NCI-H748 treated with DMSO at 0.1 percent for 48 hours (cell line): ENCODE results near the gene SPDYC.

ENCODE experiments used
- DNase-seq: peaks from one replicate; lab custom pipeline; 2025; lab: John Stamatoyannopoulos, UW

SPDYC gene, protein sequence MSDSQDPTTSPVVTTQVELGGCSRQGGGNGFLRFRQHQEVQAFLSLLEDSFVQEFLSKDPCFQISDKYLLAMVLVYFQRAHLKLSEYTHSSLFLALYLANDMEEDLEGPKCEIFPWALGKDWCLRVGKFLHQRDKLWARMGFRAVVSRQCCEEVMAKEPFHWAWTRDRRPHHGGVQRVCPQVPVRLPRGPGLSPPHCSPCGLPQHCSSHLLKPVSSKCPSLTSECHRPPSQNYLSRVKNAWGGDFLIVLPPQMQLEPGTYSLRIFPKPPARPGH

DNA sequence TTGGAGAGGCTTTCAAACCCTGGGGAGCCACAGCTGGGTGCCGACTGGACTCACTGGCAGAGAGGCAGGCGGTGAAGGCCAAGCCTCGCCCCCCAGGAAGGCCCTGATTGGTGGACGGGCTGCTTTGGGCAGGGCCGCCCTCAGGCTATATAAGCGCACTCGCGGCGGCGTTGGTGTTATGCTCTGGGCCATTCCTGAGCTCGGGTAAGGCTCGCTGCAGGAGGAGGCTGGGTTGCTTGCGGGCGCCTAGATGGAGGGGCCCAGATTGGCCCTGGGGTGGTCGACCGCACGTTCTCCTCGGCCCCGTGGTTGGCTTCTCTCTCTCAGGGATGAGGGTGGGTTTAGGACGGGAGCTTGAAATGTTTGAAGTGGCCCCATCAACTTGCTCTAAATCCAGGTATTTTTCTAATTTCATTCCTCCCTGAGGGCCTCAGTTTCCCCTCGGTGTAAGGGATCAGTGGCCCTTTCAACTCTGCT lies at the start of gene SPDYC:
Gene SPDYC, plus strand, starts transcription at position 176 of the 477 bp plus-strand sequence. CDS start 1,125 bp downstream, outside the sequence.
- no peak for DNase-seq

DNA sequence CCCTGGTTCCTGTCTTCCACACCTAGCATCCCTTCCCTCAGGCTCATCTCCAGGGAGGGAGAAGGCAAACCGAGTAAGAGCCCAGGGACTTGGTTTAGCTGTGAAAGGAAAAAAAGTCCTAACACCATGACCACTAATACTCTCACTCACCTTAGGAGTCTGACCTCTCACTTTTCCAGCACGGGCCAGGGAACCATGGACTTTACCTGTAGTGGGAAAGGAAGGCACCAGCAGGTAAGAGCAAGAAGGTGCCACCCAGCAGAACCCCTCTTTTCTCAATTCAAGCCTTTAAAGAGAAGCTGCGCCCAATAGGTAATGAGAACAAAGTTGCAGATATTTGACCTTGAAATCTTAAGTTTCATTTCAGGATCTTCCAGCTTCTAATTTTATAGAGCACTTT lies 49.2 kb upstream of the SPDYC start:
- DNase-seq, result no peak

DNA sequence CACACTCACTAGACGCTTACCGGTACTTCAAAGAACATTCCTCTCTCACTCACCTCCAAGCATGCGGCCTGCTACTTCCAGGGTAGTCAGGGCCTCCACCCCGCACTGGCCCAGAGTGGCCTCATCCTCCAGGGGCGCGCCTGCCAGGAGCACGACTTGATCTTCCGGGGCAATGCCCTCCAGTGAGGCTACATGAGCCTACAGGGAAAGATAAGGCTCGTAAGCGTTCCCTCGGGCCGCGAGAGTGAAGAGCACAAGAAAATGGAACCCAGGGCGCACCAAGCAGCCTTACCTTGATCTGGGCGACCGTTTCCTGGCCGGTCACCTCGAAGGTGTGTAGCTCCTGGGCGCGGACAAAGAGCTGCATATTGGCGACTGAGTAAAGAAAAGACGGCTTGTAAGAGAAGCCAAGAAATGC lies 48.6 kb upstream of the SPDYC start:
- no peak for DNase-seq

DNA sequence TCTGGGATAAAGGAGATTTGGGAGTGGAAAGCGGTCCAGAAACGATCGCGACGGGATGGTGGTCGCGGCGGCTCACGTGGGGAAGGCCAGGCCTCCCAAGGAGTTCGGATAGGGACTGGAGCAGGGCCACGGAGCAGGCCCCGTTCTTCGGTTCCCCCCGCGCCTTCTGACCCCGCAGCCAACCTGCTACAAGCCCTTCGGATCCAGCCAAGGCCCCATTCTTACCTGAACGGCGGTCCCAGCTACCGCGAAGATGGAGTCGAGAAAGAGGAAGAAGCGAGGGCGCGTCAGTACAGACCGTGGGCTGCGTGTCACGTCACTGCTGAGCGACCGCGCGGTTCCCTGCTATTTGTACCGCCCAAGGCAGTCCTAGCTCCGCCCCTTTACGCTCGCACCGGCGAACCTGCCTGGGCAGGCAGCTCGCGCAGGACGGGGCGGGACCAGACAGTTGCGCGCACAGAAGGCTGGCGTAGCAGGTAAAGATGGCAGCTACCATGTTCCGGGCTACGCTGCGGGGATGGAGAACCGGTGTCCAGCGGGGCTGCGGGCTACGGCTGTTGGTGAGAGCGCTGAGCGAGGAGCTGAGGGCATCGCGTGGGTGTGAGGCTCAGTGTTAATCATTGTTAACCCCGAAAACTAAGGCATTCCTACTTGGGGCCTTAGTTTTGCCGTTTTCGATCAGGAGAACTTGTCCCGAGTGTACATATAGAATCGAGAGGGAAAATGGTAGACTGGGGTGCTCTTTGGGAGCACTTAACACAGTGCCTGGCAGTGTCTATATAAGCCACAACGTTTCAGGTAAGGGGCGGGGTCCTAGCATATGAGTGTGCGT lies 48.0 kb upstream of the SPDYC start, which contains the start of the genes FAU and MRPL49:
Gene FAU, minus strand, starts transcription at position 270 of the 832 bp plus-strand sequence. CDS start 321 bp downstream, outside the sequence.
Gene MRPL49, plus strand, starts transcription at position 457 of the 832 bp plus-strand sequence. Its CDS starts 26 bp downstream, at position 483.
- peak; percentile 96 for DNase-seq

DNA sequence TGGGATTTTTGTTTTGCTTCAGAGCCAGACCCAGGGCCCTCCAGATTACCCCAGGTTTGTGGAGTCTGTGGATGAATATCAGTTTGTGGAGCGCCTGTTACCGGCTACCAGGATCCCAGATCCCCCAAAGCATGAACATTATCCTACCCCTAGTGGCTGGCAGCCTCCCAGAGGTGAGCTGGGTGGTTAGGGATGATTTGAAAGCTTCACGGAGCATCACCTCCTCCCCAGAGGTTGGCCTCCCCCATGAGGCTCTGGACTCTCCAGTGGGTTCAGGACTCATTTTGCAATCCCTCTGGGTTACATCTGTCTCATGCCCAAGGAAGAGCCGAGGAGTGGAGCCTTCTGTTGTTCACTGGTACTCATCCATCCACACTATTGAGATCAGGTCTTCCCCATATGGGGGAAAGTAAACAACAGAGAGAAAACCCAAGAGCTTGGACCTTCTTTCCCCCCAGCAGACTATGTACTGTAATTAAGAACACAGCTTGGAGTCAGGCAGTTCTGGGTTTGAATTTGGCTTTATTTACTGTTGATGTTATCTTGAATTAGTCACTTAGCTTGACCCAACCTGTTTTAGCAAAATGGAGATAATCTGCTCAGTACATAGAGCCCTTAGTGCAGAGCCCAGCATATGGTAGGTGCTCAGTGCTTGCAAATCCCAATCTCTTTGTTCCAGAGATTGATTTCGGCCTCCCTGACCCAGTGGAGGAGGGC lies 45.4 kb upstream of the SPDYC start:
- DNase-seq, result no peak

DNA sequence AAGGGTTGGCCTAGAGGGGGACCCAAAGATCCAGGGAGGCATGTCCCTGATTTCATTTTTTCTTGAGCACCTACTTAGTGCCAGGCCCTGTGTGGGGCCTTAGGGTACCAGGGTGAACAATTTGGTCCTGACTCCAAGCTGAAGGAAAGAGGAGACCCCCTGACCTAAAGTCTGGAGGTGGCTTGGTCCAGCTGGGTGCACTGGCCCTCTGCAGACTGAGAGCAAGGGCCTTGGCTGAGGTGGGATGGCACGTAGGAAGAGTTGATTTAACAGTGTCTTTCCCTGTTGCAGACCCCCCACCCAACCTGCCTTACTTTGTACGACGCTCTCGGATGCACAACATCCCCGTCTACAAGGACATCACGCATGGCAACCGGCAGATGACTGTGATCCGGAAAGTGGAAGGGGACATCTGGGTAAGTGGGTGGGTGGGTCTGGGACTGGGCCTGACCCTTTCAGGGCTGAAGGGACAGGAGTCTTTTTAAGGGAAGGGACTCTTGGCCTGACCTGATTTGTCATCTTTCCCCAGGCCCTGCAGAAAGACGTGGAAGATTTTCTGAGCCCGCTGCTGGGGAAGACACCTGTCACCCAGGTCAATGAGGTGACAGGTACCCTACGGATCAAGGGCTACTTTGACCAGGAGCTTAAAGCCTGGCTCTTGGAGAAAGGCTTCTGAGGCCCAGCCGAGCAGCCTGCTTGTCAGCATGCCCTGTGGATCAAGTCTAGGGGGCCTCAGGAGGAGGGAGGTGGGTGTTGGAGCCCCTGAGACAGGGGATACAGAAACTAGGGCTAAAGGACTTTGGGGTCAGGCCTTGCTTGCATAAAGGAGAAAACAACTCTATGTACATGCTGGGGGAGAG lies 44.6 kb upstream of the SPDYC start:
- DNase-seq, result no peak

DNA sequence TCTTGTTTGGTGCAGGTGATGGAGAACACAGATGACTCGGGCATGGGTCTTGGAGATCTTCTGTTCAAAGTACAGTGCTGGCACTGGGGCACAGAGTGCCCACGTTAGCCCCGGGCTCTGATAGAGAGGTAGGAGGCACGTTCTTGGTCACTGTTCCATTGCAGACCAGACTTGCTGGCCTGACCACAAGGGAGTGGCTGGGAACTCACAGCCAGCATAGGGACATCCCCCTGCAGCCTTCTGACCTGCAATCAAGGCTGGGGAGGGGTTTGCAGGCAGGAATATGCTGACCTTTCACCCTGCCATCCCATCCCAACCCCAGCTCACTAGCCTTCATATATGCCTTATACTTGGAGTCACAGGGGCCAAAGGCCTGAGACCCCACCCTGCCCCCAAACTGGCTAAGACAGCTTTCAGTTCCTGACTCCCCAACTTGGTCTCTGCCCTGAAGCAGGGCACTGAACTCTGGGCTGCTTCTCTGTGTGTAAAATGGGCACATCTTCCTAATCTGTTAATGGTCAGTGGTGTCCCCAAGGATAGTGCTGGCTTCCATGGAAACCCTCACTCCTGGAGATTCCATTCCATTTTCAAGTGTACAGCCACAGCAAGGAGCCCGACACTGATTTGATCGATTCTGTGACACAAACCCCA lies 43.3 kb upstream of the SPDYC start:
- DNase-seq, result no peak

DNA sequence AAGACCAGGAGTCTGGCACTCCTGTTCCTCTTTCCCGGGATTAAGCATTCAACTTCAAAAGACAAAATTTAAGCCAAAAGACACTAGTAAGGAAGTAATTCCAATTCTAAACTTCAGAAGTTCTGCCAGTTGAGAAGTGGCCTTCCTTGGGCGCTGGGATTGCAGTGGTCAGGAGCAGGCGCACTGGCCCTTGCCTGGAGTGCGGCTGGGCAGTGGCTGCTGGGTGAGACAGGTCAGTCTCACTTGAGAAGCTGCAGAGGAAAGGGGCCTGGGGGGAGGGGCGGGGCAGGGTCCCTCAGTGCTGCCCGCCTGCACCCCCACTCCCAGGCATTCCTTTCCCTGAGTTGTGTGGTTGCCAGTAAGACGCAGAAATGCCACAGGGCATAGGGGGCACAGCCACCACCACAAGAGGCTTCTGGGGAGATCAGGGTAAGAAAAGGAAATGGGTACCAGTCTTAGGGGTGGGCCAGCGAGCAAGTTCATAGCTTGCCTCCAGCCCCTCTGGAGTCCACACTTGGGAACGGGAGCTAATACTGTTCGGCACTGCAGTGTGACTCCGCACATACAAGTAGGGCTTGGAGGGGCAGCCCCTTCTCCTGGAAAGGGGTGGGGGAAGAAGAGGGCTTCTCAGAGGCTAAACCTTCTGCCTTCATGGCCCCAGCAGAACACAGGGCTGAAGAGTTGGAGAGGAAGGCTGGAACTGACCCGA lies 42.4 kb upstream of the SPDYC start:
- DNase-seq, result no peak

DNA sequence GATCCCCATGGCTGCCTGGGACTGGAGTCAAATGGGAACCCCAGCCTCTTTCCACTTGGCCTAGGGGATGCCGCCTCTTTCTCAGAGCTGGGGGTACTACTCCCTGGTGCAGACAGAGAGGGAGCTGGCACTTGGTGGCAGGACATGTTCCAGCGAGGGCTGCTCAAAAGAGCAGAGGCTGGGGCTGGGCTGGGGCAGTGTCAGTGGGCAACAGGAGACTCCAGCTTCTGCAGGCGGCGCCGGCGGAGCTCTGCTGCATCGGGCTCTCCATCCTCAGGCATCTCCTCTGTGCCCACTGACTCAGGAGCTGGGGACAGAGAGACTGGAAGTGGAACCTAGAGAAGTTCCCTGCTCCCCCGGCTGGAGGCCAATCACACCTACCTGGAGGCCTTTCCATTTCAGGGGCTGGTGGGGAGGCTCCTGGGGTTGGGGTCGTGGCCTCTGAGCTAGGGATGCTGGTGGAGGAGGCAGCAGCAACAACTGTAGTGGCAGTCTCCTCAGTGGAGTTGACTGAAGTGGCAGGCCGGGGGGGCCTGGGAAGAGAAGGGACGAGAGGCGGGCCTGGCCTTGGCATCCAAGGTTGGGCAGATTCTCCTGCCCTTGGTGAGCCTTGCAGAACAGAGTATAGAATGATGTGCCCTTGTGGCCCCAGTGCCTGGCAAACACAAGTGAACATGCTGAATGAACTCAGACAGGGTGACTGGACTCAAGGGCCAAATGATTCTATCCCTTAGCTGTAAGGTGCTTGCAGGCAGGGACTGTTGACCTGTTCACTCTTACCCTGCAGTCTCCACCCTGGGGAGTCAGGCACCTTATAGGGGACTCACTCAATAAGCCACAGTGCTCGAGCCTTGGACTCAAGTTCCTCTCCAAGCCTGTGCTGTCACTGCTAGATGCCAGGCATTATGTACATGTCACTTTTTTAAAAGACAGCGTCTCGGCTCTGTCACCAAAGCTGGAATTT lies 41.6 kb upstream of the SPDYC start:
- no peak for DNase-seq

DNA sequence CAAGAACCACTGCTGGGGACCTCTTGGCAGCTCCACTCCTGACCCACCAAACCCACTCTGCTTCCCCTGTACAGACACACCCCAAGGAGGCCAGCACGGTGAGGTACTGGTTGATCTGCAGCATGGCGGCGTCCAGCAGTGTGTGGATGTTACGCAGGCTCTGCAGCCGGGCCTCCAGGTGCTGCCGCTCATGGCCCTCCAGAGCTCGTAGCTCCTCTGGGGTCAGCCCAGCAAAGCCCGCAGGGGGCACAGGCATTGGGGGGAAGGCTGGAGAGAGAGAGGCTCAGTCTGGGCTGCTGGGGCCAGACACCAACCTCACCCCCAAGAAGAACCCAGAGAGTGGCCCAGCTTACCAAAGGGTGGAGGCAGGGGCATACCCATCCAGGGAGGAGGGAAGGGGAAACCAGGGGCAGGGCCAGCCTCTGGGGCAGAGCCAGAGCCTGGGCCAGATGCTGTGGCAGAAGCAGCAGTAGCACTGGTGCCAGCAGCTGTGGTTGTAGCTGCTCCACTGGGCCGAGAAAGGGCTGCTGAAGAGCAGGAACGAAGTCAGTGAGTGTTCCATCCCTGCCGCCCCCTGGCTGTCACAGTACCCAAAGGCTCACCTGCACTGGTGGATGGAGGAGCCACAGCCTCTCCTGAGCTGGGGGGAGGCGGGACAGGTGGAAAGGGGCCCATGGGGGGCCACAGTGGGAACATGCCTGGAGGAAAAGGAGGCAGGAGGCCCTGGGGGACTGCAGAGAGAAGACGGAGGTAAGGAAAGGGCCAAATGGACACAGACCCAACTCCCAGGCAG lies 40.2 kb upstream of the SPDYC start:
- DNase-seq, result no peak

DNA sequence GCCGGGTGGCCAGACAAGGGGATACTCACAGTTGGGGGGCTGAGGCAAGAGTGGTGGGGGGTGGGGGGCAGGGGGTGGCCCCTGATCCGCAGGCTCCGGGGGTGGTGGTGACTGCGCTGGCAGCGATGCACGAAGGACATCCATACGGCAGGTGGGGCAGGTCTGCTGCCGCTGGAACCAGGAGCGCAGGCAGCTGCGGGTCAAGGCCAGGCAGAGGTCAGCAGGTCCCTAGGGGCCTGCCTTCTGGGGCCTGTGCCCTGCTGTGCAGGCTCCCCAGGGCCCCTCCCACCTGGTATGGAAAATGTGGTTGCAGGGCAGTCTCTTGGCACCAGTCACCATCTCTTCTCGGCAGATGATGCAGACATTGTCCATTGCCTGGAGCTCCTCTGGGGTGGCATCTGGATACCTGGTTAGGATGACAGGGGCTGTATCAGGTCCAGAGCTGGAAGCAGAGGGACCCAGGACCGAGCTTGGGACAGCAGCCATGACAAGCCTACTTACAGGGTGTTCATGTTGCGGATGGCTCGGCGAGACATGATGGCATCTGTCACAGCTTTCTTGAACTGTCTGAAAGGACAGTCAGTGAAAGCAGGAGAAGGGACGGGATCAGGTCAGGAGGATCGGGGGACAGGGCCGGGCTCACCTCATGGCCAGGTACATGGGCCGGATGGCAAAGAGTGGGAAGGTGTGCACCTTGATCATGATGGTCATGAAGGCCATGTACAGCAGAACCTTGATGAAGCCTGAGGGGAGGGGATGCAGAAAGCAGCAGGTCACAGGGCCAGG lies 39.2 kb upstream of the SPDYC start:
- no peak for DNase-seq

DNA sequence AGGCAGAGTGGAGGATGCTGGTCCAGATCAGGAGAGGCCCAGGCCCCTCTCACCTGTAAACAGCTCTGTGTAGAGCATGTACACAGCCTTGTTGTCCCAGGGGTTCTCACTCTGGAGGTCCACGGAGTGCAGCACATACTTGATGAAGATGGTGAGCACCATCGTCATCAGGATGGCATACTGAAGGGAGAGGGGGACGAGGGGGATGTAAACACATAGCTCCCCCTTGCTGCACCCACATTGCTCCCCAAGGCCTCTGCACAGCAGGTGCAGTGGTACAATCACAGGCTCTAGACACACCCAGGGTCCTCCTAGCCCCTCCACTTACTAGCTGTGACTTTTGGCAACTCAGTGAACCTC lies 38.6 kb upstream of the SPDYC start:
- no peak for DNase-seq

DNA sequence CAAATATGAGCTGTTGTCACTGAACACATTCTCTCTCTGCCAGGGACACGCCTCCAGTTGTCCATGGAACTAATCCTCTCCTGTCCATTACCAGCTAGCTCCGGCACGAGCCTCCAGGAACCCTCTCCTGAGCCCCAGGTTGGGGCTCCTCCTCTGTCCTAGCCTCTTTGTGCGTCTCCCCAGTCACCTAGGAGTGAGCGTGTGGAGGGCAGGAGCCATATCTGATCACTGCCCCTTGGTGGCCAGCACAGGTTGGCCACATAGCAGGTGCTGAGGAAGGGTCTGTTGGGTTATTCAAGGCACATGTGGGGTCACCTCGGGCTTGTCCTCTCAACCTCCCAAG lies 38.2 kb upstream of the SPDYC start:
- no peak for DNase-seq

DNA sequence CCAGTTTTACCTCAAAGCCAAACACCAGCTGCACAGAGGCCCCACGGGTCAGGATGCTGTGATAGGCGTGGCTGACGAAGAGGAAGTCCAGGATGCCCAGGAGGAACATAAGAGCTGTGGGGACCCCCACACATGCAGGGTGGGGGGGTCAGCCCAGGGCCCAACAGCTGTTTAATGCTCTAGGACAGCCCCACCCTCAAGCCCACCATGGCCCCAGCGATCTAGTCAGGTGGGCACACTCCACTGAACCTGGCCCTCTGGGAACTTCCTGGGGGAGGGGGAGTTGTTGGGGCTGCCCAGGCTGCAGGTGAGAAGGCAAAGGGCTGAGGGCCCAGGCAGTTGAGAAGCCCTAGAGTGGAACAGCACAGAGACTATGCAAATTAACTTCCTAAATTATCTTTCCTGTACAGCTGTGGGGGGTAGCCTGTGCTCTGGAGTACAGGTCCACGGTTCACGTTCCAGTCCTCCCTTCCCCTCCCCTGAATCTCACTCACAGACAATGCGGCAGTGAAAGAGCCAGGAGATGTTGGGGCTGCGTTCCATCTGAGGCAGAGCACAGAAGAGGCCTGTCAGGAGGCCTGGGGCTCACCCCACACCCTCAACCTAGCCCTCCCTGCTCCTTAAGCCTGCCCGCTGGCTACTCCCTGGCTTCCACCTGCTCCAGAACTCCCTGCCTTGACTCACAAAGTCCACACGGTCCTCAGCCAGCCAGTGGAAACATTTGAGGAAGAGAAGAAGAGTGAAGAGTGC lies 37.6 kb upstream of the SPDYC start:
- DNase-seq, result no peak

DNA sequence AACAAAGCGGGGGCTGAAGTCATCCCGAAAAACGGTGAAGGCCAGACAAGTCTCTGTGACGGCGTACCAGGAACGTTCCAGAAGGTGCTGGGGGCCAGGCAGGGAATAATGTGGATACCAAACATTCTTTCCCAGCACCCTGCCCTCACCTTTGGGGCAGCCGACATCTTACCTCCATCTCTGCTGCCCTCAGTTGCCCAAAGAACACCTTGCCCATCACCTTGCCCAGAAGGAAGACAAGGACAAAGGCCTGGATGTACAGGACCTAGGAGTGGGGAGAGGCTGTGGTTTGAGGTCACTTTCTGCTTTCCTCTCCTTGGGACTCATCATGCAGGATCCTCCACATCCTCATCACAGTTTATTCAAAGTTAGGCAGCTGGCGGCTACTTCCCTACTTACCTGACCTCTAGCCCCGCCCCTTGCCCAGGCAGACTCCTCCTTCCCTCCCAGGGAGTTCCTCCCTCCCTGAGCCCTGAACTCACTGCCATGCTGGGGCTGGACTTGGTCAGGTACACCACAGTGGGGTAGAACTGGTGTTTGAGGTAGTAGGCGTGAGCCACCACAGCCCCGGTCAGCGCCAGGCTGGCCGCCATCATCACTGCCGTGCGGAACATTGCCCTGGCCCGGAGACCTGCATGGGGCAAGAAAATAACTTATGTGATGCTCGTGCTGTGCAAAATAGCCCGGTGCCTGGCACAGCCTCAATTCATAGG lies 36.9 kb upstream of the SPDYC start:
- peak; percentile 4 for DNase-seq

DNA sequence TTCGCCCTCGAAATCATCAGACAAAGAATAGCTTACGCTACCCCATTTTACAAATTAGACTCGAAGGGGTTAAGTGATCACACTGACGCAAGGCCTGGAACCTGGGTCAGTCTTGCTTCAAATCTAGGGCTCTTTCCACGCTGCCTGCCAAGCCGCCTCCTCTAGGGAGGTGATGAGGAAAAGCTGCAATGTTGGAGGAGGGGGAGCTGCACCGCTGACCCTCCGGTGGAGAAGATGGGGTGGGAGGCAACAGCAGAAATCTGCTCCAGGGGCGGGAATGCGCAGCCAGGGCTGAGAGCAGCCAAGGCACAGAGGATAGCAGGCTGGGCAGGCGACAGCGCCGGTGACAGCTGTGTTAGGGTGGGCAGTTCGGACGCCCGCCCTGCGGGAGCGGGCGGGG lies 36.3 kb upstream of the SPDYC start:
- DNase-seq, result no peak
